GM19238 (cell line): ENCODE measurements around the gene KIAA0232.
"Not testable (repeated sequence)": the region's sequence is repeated elsewhere in the genome, so short reads cannot be mapped to it uniquely, and the experiment has no call there.

Source experiments
- DNase-seq: peaks from one replicate; pipeline ENCODE4 v3.0.0; 2011; ENCODE audit warnings: low spot score; ENCODE audit not compliant: insufficient read length

The KIAA0232 gene

GRCh38 chr4:6755088-6755753, 27.3 kb upstream of the KIAA0232 start:
- DNase-seq = no peak

GRCh38 chr4:6756345-6756744, 26.2 kb upstream of the KIAA0232 start:
- not testable (repeated sequence) for DNase-seq

GRCh38 chr4:6758728-6759127, 23.8 kb upstream of the KIAA0232 start:
- no peak for DNase-seq

- no peak for DNase-seq
Measured at GRCh38 chr4:6760865-6761264, 21.7 kb upstream of the KIAA0232 start.

- no peak for DNase-seq
Measured at GRCh38 chr4:6761649-6762615, 20.6 kb upstream of the KIAA0232 start.

GRCh38 chr4:6763330-6763851, 19.1 kb upstream of the KIAA0232 start:
- DNase-seq = no peak

- no peak for DNase-seq
Measured at GRCh38 chr4:6764976-6765620, 17.4 kb upstream of the KIAA0232 start.

GRCh38 chr4:6765703-6766102, 16.8 kb upstream of the KIAA0232 start:
- no peak for DNase-seq

- no peak for DNase-seq
Measured at GRCh38 chr4:6767386-6767747, 15.2 kb upstream of the KIAA0232 start.

- no peak for DNase-seq
Measured at GRCh38 chr4:6767748-6768538, 14.6 kb upstream of the KIAA0232 start.

- no peak for DNase-seq
Measured at GRCh38 chr4:6768539-6768905, 14.0 kb upstream of the KIAA0232 start.

GRCh38 chr4:6769233-6769988, 13.1 kb upstream of the KIAA0232 start:
- DNase-seq = no peak

GRCh38 chr4:6769989-6770420, 12.5 kb upstream of the KIAA0232 start:
- no peak for DNase-seq

- no peak for DNase-seq
Measured at GRCh38 chr4:6770581-6771228, 11.8 kb upstream of the KIAA0232 start.

- DNase-seq = no peak
Measured at GRCh38 chr4:6771229-6771671, 11.3 kb upstream of the KIAA0232 start.

GRCh38 chr4:6772223-6772928, 10.2 kb upstream of the KIAA0232 start:
- no peak for DNase-seq

- DNase-seq = no peak
Measured at GRCh38 chr4:6773106-6773505, 9.4 kb upstream of the KIAA0232 start.

GRCh38 chr4:6773616-6774540, 8.6 kb upstream of the KIAA0232 start:
- DNase-seq = no peak
